Upper lobe of right lung (tissue), 1 donor: ENCODE measurements around the gene CAPN14. TPM values are rescaled to one million over a fixed set of nuclear protein-coding genes. Genes with fewer than 3 reads are reported as not detected.

ENCODE experiments used
- ATAC-seq: fragments of 200-7000 bp; cut with Tn5 transposase; one replicate; pipeline ENCODE4 v1.9.1; 2020; ENCODE audit warnings: mild to moderate bottlenecking, moderate library complexity
- DNase-seq: peaks from one replicate; pipeline ENCODE4 v3.0.0-alpha.2; 2020
- H3K27ac ChIP-seq: fragments of 200-600 bp; one replicate; pipeline ENCODE4 v1.8.0; 2022
- H3K27me3 ChIP-seq: fragments of 200-600 bp; one replicate; pipeline ENCODE4 v1.8.0; 2022; ENCODE audit warnings: mild to moderate bottlenecking
- H3K36me3 ChIP-seq: fragments of 200-600 bp; one replicate; pipeline ENCODE4 v1.8.0; 2022
- H3K4me1 ChIP-seq: fragments of 200-600 bp; one replicate; pipeline ENCODE4 v1.8.0; 2022
- H3K4me3 ChIP-seq: fragments of 200-600 bp; one replicate; pipeline ENCODE4 v1.8.0; 2022; ENCODE audit warnings: mild to moderate bottlenecking
- H3K9me3 ChIP-seq: fragments of 200-600 bp; one replicate; pipeline ENCODE4 v1.8.0; 2022
- CTCF ChIP-seq: fragments of 200-600 bp; IDR thresholded peaks from one replicate; pipeline ENCODE4 v1.8.0; 2022; ENCODE audit warnings: antibody characterized with exemption
- intact Hi-C: fragments of 100-400 bp; cut with DNase I; formaldehyde crosslinking; loops from one replicate; pipeline ENCODE4 v1.11.0; 2022
- total RNA-seq: library from RNA; stranded (reverse); fragmentation: NEBNext Ultra II Directional; extraction: Animal tissue kit (Norgen Biotek cat#: 25700); gene quantifications from one replicate; pipeline ENCODE4 v1.2.1, GENCODE V29; 2021
- donor health status: DM: no; HTN: yes; CAD: no; lungs with severe emphysema.

CAPN14 gene
- total RNA-seq, 1 donor from 2014 or later, result 0.26 TPM

- Histone ChIP-seq H3K36me3 (no peaks in the 10 kb centered on the region), H3K9me3 (no peaks in the 10 kb centered on the region), H3K4me1 (peaks cover 6% of the 10 kb centered on the region), H3K27ac (no peak overlapping the region), H3K27me3 (no peaks in the 10 kb centered on the region), H3K4me3 (no peak overlapping the region)
- no peak for TF ChIP-seq CTCF
- ATAC-seq (no peak), DNase-seq (no peak)
- intact Hi-C loops, result no loop called here
Observed at GRCh38 chr2:31232586-31232985, 15.3 kb upstream of the CAPN14 start.

GRCh38 chr2:31231571-31232302 is 14.4 kb upstream of the CAPN14 start:
- H3K27ac ChIP-seq, result no peak overlapping the region
- no peaks in the 10 kb centered on the region for H3K27me3 ChIP-seq
- H3K4me1 ChIP-seq, result peaks cover 6% of the 10 kb centered on the region
- ATAC-seq (no peak), DNase-seq (no peak)
- no peak for TF ChIP-seq CTCF
- intact Hi-C loops, result no loop called here
- no peak overlapping the region for H3K4me3 ChIP-seq
- H3K36me3 ChIP-seq, result no peaks in the 10 kb centered on the region
- H3K9me3 ChIP-seq, result no peaks in the 10 kb centered on the region

- H3K27me3 ChIP-seq, result no peaks in the 10 kb centered on the region
- H3K9me3 ChIP-seq, result no peaks in the 10 kb centered on the region
- H3K4me3 ChIP-seq, result no peak overlapping the region
- H3K4me1 ChIP-seq, result peaks cover 6% of the 10 kb centered on the region
- TF ChIP-seq CTCF, result no peak
- intact Hi-C loops, result no loop called here
- no peak for ATAC-seq
- no peaks in the 10 kb centered on the region for H3K36me3 ChIP-seq
- no peak overlapping the region for H3K27ac ChIP-seq
- no peak for DNase-seq
Observed at GRCh38 chr2:31230751-31231150, 13.4 kb upstream of the CAPN14 start.

- Histone ChIP-seq H3K27me3 (no peaks in the 10 kb centered on the region), H3K4me1 (no peaks in the 10 kb centered on the region), H3K27ac (no peak overlapping the region), H3K36me3 (no peaks in the 10 kb centered on the region), H3K4me3 (no peak overlapping the region), H3K9me3 (no peaks in the 10 kb centered on the region)
- DNase-seq, result no peak
- ATAC-seq, result no peak
- TF ChIP-seq CTCF, result no peak
- intact Hi-C loops, result no loop called here
Observed at GRCh38 chr2:31228717-31229116, 11.4 kb upstream of the CAPN14 start.

GRCh38 chr2:31227711-31228125 is 10.4 kb upstream of the CAPN14 start:
- intact Hi-C loops, result no loop called here
- no peak for DNase-seq
- peak; percentile 33 for ATAC-seq
- Histone ChIP-seq H3K27ac (no peak overlapping the region), H3K4me1 (no peaks in the 10 kb centered on the region), H3K4me3 (no peak overlapping the region), H3K36me3 (no peaks in the 10 kb centered on the region), H3K27me3 (no peaks in the 10 kb centered on the region), H3K9me3 (no peaks in the 10 kb centered on the region)
- TF ChIP-seq CTCF, result no peak

GRCh38 chr2:31227110-31227509 is 9.8 kb upstream of the CAPN14 start:
- Histone ChIP-seq H3K27ac (no peak overlapping the region), H3K27me3 (no peaks in the 10 kb centered on the region), H3K9me3 (no peaks in the 10 kb centered on the region), H3K36me3 (no peaks in the 10 kb centered on the region), H3K4me1 (no peaks in the 10 kb centered on the region), H3K4me3 (no peak overlapping the region)
- no peak for ATAC-seq
- DNase-seq, result no peak
- intact Hi-C loops, result no loop called here
- TF ChIP-seq CTCF, result no peak
